Adipocyte (in vitro differentiated cells): Measurements from ENCODE around the gene CALML3.

Experiments used
- DNase-seq: peaks from one replicate; pipeline ENCODE4 v3.0.0-alpha.2; 2015; ENCODE audit warnings: low read depth
- H3K27me3 ChIP-seq: replicated peaks from 2 replicates; pipeline ENCODE4 v1.7.0; 2013; ENCODE audit warnings: mild to moderate bottlenecking, low read length, moderate library complexity; ENCODE audit not compliant: control insufficient read depth, insufficient read depth
- H3K36me3 ChIP-seq: 2 replicates; pipeline ENCODE4 v1.7.0; 2013; ENCODE audit warnings: low read length, mild to moderate bottlenecking, moderate library complexity; ENCODE audit not compliant: control insufficient read depth, insufficient read depth, severe bottlenecking
- H3K4me1 ChIP-seq: 2 replicates; pipeline ENCODE4 v1.7.0; 2013; ENCODE audit warnings: mild to moderate bottlenecking, low read length, moderate library complexity; ENCODE audit not compliant: control insufficient read depth, insufficient read depth
- H3K4me3 ChIP-seq: 2 replicates; pipeline ENCODE4 v1.7.0; 2013; ENCODE audit warnings: mild to moderate bottlenecking, low read length, moderate library complexity
- H3K9ac ChIP-seq: 2 replicates; pipeline ENCODE4 v1.7.0; 2013; ENCODE audit warnings: mild to moderate bottlenecking, low read length, moderate library complexity
- H3K9me3 ChIP-seq: 2 replicates; pipeline ENCODE4 v1.7.0; 2013; ENCODE audit warnings: mild to moderate bottlenecking, low read length, moderate library complexity; ENCODE audit not compliant: control insufficient read depth

The CALML3 gene

DNA sequence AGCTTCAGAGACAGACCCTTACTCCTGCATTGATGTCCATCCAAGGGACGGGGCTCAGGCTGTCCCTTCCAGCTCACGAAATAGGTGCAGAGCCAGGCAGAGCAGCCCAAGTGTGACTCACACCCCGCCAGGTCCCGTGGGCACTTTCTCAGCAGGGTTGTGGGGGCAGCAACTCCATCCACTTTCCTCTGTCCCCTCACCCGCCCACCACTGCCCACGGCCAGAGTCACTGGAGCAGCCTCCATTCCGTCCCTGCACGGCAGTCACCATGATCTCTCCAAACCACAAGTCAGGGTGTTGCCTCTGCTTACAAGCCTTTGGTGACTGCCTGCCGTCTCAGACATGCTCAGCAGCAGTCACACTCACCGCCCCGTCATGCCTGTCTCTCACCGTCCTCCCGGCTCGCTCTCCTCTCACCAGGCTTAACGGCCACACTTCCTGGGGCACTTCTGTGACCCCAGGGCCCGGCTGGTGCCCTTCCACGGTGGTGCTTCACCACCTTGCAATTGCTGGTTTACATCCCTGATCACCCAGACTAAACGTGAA lies 39.3 kb downstream of the CALML3 start:
- Histone ChIP-seq H3K9me3 (no peaks in the 10 kb centered on the region), H3K9ac (no peak overlapping the region), H3K27me3 (no peaks in the 10 kb centered on the region), H3K4me1 (peaks cover 22% of the 10 kb centered on the region), H3K36me3 (no peaks in the 10 kb centered on the region), H3K4me3 (peak overlapping the region; percentile 8)
- peak; percentile 58 for DNase-seq

DNA sequence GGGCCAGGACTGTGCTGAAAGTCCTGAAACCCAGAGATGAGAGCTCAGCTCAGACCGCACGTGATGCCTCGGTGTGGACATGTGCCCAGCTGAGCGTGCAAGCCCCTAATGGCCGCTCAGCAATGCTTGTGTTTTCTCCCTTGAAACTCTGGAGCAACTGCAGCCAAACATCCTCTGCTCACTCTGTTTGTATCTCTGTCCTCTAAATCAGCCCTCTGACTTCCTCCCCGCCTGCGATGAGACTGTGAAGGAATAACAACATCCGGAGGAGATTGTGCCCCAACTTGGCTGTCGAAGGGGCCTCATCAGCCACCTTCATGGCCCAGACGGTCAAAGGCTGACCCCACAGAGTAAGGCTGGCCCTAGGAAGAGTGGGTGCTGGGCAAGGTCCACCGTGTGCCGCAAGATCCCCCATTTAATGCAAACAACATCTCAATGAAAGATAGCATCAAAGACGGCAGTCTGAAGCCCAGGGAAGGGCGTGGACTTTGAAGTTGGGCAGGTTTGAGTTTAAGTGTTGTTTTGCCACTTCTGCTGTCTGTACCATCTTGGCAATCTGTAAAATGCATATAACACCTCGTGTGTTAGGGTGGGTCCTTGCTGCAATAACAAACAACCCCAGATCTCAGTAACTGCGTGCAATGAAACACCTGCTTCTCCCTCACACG lies 39.9 kb downstream of the CALML3 start:
- no peak overlapping the region for H3K4me3 ChIP-seq
- H3K36me3 ChIP-seq = no peaks in the 10 kb centered on the region
- no peaks in the 10 kb centered on the region for H3K9me3 ChIP-seq
- H3K27me3 ChIP-seq = no peaks in the 10 kb centered on the region
- no peak overlapping the region for H3K9ac ChIP-seq
- no peak for DNase-seq
- H3K4me1 ChIP-seq = peaks cover 18% of the 10 kb centered on the region

DNA sequence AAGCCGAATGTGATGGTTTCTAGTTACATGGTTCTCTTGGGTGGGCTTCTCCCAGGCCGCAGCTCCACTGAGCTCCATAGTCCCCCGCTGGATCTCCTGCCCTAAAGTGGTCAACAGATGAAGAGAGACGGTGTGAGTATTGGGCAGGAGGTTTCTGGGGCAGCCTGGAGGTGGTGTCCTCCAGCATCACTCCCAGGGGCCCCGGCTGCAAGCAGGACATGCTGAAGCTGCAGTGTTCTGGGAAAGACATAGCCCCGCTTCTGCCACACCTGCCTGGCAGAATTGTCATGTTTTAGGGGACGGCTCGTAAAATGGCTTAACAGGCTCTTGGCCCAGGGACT lies 40.4 kb downstream of the CALML3 start:
- no peak for DNase-seq
- H3K4me1 ChIP-seq = peaks cover 13% of the 10 kb centered on the region
- no peak overlapping the region for H3K4me3 ChIP-seq
- no peaks in the 10 kb centered on the region for H3K27me3 ChIP-seq
- no peaks in the 10 kb centered on the region for H3K36me3 ChIP-seq
- no peak overlapping the region for H3K9ac ChIP-seq
- H3K9me3 ChIP-seq = no peaks in the 10 kb centered on the region

DNA sequence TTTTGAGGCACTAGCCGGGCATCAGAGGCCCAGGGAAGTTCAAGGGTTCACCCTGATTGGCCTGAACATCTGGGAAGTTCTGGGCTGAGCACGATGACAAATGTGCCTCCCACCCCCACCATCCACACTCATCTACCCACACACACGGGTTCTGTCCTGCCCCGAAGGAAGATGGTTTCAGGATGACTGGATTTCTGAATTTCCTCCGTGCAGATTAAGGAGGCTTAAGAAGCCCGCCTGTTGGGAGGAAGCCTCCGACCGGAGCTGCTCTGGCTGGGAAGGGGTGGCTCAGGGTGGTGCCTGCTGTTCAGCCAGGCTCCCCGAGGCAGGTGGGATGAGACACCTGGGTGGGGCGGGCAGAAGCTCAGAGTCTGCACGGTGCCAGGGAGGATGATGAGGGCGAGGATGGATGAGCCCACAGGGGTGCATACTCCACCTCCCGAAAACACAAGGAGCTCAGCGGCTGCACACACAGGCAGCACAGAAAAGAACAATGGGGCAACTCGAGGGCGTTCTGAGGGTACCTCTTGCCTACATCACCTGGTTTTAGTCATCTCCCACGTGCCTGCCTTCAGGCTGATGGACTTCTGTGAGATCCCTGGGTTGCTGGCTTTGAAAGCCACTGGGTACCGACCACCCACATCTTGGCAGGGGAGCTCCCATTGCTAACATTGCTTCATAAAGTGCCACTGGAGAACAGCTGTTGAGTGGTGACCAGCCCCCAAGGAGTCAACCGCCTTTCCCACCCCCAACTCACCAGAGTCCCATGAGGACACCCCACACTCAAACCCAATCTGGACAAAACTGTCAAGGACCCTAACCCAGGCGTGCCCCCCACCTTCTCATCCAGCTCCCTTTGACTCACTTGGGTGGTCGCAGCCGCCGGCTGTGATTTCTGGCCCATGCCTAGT lies 41.2 kb downstream of the CALML3 start:
- Histone ChIP-seq H3K36me3 (no peaks in the 10 kb centered on the region), H3K9ac (no peak overlapping the region), H3K27me3 (no peaks in the 10 kb centered on the region), H3K4me3 (no peak overlapping the region), H3K9me3 (no peaks in the 10 kb centered on the region), H3K4me1 (peaks cover 12% of the 10 kb centered on the region)
- DNase-seq = peak; percentile 67

DNA sequence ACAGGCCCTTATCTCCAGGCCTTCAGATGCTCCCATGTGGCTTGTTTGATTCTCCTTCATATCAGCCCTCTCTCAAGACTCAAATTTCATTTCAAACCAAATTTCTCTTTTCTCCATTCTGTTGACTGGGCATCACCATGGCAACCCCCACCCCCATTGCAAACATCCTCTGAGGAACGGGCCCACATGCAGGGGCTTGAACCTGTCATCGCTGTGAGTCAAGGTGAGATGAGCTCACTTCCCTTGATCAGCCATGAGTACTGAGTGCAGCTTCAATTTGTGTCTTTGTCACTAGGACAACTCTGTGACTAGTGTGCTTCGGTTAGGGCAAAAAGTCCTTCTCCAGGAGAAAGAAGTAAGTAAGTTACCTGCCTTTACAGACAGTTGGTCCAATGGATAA lies 41.9 kb downstream of the CALML3 start:
- no peak for DNase-seq
- Histone ChIP-seq H3K9me3 (no peaks in the 10 kb centered on the region), H3K36me3 (no peaks in the 10 kb centered on the region), H3K4me1 (peaks cover 12% of the 10 kb centered on the region), H3K9ac (no peak overlapping the region), H3K27me3 (no peaks in the 10 kb centered on the region), H3K4me3 (no peak overlapping the region)

DNA sequence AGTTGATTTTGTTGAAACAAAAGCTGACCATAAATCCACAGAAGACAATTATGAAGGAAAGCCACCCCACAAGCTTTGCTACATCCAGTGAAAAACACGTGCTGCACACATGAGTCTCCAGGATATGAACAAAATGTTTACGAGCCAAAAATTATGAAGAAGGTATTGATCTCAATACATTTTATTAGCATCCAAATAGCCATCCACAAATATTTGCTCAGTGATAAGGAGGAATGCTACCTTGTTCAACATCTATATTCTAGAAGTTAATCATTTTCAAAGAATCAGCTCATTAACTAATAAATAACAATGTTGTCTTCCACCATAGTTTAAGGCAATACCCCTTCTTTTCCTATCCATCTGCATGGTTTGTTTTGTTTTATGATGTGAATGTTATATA lies 42.7 kb downstream of the CALML3 start:
- H3K4me3 ChIP-seq = no peak overlapping the region
- peaks cover 12% of the 10 kb centered on the region for H3K4me1 ChIP-seq
- no peaks in the 10 kb centered on the region for H3K27me3 ChIP-seq
- H3K36me3 ChIP-seq = no peaks in the 10 kb centered on the region
- no peak for DNase-seq
- H3K9ac ChIP-seq = no peak overlapping the region
- no peaks in the 10 kb centered on the region for H3K9me3 ChIP-seq

DNA sequence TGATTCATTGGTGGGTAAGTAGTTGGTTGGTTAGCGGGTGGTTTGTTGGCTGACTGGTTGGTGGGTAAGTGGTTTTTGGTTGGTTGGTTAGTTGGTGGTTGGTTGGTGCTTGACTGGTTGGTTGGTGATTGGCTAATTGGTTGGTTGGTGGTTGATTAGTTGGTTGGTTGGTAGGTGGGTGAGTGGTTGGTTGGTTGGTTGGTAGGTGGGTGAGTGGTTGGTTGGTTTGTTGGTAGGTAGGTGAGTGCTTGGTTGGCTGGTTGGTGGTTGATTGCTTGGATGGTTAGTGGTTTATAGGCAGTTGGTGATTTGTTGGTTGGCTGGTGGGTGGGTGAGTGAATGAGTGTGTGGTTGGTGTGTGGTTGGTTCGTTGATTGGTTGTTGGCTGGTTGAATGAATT lies 44.2 kb downstream of the CALML3 start:
- Histone ChIP-seq H3K9me3 (no peaks in the 10 kb centered on the region), H3K36me3 (no peaks in the 10 kb centered on the region), H3K4me3 (no peak overlapping the region), H3K9ac (no peak overlapping the region), H3K27me3 (no peaks in the 10 kb centered on the region), H3K4me1 (peaks cover 7% of the 10 kb centered on the region)
- DNase-seq = no peak

DNA sequence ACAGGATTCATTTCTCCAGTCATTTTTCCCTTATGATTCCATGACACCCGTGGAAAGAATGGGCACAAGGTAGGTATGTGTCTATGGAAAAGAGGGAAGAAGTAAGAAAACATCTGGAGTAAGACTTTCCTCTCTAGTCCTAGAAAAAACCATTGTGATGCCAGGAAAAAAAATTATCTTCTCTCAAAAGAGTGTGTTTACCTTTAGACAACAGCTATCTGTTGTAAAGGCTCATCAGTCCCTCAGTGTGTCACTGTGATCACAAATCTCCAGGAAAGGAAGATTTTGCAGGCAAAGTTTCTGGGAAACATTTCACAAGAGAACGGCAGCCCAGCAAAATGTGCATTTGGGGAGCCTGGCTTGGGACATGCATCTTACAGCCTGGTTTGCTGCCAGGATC lies 44.8 kb downstream of the CALML3 start:
- Histone ChIP-seq H3K27me3 (no peaks in the 10 kb centered on the region), H3K9me3 (no peaks in the 10 kb centered on the region), H3K4me1 (peaks cover 1% of the 10 kb centered on the region), H3K36me3 (no peaks in the 10 kb centered on the region), H3K4me3 (no peak overlapping the region), H3K9ac (no peak overlapping the region)
- DNase-seq = no peak

DNA sequence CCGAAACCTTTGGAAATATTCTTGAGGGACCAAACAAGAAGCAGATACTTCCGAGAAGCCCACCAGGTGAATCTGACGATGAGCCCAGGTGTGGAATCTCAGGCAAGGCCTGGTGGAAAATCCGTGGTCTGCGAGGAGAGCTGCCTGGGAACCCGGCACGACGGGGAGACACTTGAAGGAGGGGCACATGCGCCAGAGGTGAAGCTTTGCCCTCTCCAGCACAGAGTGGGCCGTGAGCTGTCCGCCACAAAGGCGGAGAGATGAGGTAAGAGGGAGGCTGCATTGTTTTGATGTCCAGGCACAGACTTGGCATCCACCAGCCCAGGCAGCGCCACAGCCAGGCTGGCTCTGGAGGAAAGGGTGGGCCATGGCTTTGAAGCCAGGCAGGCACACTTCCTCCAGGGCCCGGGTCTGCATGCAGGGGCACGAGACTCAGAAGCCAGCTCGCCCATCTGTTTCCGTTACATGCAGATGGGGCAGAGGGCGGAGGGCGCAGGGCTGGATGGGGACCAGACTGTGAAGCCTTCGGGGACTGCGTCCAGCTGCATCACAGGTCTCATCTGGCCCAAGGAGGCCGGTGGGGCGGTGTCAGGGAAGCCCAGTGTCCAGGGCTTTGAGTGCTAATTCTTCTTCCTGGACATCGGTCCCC lies 45.4 kb downstream of the CALML3 start:
- no peaks in the 10 kb centered on the region for H3K9me3 ChIP-seq

DNA sequence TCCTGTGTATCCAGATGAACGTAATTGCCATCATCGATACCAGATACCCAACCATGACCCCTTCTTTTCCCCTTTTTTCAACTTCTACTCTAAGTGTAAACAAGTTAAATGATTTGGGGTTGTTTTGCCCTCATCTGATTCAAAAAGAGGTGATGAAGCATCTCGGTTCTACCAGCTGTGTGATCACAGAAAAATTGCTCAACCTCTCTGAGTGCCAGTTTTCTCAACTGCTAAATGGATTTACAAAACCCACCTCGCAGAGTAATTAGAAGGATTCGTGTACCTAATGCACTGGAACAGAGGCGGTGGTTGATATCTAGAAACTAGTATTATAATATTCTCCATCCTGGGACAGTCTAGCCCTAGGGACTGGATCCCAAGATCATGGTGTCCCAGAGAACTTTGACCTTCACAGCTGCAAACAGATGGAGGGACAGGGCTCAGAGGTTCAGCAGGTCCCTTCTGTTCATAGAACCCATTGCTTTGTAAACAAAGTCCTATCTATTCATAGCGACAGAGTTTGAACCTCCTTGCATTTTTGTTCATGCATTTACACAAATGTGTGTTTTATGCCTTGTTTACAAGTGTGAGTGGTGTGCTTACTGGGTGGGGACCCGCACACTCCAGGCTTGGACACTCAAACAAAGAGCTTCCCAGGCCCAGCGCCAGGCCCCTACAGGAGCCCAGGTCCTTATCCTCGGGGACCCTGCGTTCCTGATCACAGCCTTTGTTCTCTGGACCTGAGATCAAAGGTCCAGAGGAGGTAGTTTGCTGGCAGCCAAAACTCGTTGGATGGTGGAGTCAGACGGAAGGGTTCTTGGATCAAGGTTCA lies 46.4 kb downstream of the CALML3 start:
- Histone ChIP-seq H3K36me3 (no peaks in the 10 kb centered on the region), H3K4me1 (peaks cover 9% of the 10 kb centered on the region), H3K27me3 (no peaks in the 10 kb centered on the region), H3K9ac (no peak overlapping the region), H3K9me3 (no peaks in the 10 kb centered on the region), H3K4me3 (no peak overlapping the region)
- DNase-seq = no peak

More for the DNA sequence above, 45.4 kb downstream of the CALML3 start:
- Histone ChIP-seq H3K36me3 (no peaks in the 10 kb centered on the region), H3K4me1 (peaks cover 2% of the 10 kb centered on the region), H3K27me3 (no peaks in the 10 kb centered on the region), H3K4me3 (no peak overlapping the region), H3K9ac (no peak overlapping the region)
- DNase-seq = no peak
